Stimulated activated CD4-positive, alpha-beta T cell treated with anti-CD3 and anti-CD28 coated beads, Interleukin-2, amount 100 ng/mL, for 48 hours (primary cell): ENCODE results near the gene SPHK1.

ENCODE experiments used
- DNase-seq, 2 donors: peaks; one replicate each; pipeline ENCODE4 v3.0.0-alpha.2; 2020

The SPHK1 gene

GRCh38 chr17:76408037-76408849 lies 23.8 kb downstream of the SPHK1 start:
- DNase-seq = peak; percentile 68 to 69

GRCh38 chr17:76410328-76410965 lies 26.0 kb downstream of the SPHK1 start:
- no peak for DNase-seq

GRCh38 chr17:76411247-76411646 lies 26.8 kb downstream of the SPHK1 start:
- no peak for DNase-seq

- DNase-seq = no peak
These were observed 30.2 kb downstream of the SPHK1 start for GRCh38 chr17:76414334-76415295.

GRCh38 chr17:76415786-76416185 lies 31.4 kb downstream of the SPHK1 start:
- DNase-seq = no peak

GRCh38 chr17:76416457-76416856 lies 32.0 kb downstream of the SPHK1 start:
- no peak for DNase-seq

GRCh38 chr17:76416899-76417298 lies 32.5 kb downstream of the SPHK1 start:
- DNase-seq = no peak

GRCh38 chr17:76417499-76418143 lies 33.2 kb downstream of the SPHK1 start:
- DNase-seq = no peak

- no peak for DNase-seq
These were observed 35.3 kb downstream of the SPHK1 start for GRCh38 chr17:76419576-76420260.

GRCh38 chr17:76420356-76421043 lies 36.1 kb downstream of the SPHK1 start:
- no peak for DNase-seq

- no peak for DNase-seq
These were observed 36.6 kb downstream of the SPHK1 start for GRCh38 chr17:76421044-76421407.

- no peak for DNase-seq
These were observed 38.0 kb downstream of the SPHK1 start for GRCh38 chr17:76422406-76422805.

- no peak for DNase-seq
These were observed 38.5 kb downstream of the SPHK1 start for GRCh38 chr17:76422860-76423259.

- DNase-seq = no peak
These were observed 42.4 kb downstream of the SPHK1 start for GRCh38 chr17:76426853-76427252.

GRCh38 chr17:76427501-76428231 lies 43.3 kb downstream of the SPHK1 start:
- no peak for DNase-seq

- no peak for DNase-seq
These were observed 44.1 kb downstream of the SPHK1 start for GRCh38 chr17:76428511-76428910.

- DNase-seq = no peak
These were observed 47.1 kb downstream of the SPHK1 start for GRCh38 chr17:76431509-76431908.

- DNase-seq = no peak
These were observed 47.6 kb downstream of the SPHK1 start for GRCh38 chr17:76432004-76432403.

GRCh38 chr17:76432712-76433336 lies 48.4 kb downstream of the SPHK1 start:
- DNase-seq = no peak

GRCh38 chr17:76433693-76434092 lies 49.3 kb downstream of the SPHK1 start:
- DNase-seq = no peak
